Fibroblast of the conjunctiva (primary cell): ENCODE results near the gene BAG1.

Experiments used
- DNase-seq: peaks from one replicate; pipeline ENCODE4 v3.0.0-alpha.2; 2010; ENCODE audit warnings: low read depth

The BAG1 gene

GRCh38 chr9:33210006-33210715 is 54.3 kb downstream of the BAG1 start:
- DNase-seq = no peak

GRCh38 chr9:33209394-33209793 is 55.1 kb downstream of the BAG1 start:
- DNase-seq = no peak

GRCh38 chr9:33202552-33203201 is 61.8 kb downstream of the BAG1 start:
- DNase-seq = no peak
